AG09319 (cell line): ENCODE measurements around the gene CD247.

Experiments used
- DNase-seq: peaks from one replicate; pipeline ENCODE4 v3.0.0-alpha.2; 2010; ENCODE audit warnings: low read depth; ENCODE audit errors: extremely low read depth
- TF ChIP-seq, protein P1 (sequence below): IDR thresholded peaks from 2 replicates; pipeline ENCODE4 v1.5.1; 2011; ENCODE audit warnings: low read depth, mild to moderate bottlenecking, inconsistent platforms, low read length, moderate library complexity

The CD247 gene

DNA sequence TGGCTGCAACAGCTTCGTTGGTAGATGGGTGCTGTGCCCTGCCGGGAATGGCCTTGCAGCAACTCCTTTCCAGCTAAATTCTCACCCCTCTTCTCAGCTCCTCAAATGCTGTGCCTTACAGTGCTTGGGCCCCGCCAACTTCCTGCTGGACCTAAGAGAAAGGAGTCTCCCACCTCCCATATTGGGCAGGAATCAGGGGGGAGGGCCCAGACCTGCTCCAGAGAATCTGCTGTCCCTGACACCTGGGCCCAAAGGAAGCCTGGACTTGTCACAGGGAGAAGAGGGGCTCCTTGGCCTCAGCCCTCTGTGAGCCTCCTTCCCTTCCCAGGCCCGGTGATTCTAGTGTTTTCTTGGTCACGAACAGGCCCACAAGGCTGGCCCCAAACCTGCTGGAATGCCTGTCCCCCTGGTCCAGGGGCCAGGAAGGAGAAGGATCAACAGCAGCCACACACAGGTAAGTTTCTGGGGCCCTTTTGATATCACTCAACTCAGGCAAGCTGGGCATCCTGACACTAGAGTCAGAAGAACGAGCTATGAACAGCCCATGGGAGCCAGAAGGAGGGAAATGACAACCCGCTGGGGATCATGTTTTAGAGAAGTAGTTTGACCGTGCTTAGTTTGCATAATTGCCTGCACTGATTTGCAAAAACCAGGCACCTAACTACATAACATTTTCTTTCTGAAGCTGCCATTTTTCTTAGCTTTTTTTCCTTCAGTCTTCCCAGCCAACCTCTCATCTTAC is 86.2 kb downstream of the CD247 start:
- TF ChIP-seq, protein P1, sequence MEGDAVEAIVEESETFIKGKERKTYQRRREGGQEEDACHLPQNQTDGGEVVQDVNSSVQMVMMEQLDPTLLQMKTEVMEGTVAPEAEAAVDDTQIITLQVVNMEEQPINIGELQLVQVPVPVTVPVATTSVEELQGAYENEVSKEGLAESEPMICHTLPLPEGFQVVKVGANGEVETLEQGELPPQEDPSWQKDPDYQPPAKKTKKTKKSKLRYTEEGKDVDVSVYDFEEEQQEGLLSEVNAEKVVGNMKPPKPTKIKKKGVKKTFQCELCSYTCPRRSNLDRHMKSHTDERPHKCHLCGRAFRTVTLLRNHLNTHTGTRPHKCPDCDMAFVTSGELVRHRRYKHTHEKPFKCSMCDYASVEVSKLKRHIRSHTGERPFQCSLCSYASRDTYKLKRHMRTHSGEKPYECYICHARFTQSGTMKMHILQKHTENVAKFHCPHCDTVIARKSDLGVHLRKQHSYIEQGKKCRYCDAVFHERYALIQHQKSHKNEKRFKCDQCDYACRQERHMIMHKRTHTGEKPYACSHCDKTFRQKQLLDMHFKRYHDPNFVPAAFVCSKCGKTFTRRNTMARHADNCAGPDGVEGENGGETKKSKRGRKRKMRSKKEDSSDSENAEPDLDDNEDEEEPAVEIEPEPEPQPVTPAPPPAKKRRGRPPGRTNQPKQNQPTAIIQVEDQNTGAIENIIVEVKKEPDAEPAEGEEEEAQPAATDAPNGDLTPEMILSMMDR, result no peak

DNA sequence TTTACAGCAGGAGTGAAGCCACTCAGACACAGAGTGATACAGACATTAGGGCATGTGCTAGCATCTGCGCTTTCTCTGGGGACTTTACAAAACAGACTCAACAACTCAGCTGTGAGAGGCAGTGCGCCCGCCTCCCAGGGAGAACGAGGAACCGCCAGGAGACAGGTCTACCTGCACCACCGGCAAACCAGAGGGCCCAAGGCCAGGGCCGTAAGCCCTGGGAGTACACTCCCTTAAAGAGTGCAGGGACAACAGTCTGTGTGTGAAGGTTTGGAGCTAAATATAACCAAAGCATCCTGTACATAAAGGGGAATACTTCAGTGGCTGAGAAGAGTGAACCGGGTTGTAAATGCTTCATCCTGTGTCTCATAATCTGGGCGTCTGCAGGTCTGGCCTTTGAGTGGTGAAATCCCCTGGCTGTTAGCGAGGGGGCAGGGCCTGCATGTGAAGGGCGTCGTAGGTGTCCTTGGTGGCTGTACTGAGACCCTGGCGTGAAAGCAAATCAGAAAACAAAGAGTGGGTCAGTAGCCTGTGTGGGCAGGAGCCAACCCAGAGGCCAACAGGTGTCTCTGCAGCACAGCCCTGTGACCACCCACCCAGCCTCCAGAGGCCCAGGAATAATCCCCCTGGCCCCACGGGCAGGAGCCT is 86.9 kb downstream of the CD247 start:
- no peak for DNase-seq
- TF ChIP-seq, protein P1, result no peak

More for the DNA sequence above, 86.2 kb downstream of the CD247 start:
- DNase-seq, result no peak

DNA sequence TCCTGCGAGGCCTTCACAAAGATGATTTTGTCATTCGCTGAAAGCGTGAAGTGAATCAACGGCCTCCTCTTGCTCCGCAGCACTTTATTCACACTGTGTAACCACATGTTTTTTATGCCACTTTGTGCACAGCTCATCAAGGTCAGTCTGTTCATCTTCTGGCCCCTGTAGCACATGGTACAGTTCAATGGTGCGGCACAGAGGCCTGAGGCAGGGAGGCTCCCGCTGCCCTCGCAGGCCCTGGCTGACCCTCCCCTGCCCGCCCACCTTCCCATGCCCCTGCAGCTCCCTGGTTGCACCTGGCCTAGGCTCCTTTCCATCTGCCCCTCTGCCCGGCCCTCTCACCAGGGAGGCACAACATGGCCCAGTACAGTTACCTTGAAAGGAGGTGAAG is 87.5 kb downstream of the CD247 start:
- TF ChIP-seq, protein P1, result no peak
- DNase-seq, result no peak

DNA sequence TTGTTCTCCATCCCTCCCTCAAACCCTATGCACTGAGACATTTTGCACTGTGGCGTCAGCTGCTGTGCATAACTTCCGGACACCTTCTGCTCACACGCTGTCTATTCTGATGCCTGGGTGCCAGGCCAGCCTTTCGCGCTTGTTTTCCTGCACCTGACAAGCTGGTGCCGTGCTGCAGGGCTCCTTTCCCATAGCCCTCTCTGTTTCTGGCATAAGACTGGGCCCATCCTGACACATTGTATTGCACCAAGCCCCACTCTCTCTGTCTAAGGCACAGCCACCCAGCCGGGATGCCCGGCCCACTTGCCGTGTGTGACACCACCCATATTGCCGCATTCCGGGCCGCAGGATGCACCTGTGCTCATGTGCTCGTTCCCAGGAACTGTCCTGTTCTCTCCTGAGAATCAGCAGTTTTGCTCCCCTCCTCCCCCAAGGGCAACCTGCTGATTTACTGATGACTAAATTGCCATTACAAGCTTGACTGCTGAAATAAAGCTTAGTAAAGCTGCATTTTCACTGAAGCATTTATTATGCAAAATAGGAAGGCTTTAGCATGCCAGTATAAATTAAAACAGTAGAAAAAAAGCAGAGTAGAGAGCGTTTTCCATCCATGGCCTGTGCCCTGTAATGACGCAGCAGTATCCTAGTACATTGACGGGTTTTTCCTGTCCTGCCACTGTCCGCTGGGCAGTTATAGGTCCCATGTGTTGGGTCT is 88.0 kb downstream of the CD247 start:
- no peak for DNase-seq
- TF ChIP-seq, protein P1, result no peak

DNA sequence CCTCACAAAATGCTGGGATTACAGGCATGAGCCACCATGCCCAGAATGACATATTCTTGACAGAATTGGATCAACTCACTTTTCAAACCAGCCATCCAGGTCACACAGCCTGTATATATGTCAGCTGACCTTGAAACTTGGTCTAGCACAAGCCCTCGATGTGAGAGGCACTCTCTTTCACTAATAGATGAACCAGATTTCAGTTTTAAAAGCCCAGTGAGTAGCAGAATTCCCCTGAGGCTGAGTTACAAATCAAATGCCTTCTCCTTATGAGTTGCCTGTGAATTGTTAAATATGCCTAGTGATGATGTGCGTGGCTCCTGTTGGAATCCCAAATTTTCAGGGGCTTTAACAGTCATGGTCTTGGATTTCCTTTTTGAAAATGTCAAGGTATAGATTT is 88.7 kb downstream of the CD247 start:
- no peak for DNase-seq
- TF ChIP-seq, protein P1, result no peak

DNA sequence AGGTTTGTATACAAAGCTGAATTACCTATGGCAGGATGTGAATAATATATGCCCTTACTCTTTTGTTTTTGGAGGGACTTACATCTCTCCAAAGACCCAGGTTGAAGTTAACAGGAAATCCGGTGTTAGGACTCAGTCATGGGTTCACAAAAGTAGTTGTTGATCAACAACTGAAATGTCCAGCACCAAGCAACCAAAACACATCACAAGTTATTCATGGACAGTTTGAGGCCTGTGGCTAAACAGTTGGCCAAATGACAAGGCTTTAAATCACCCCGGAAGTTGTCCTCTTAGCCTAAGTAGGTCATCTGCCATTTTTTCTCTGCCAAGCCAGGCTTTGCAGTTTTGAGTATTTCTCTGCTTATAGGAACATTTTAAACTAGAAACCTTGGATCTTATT is 89.9 kb downstream of the CD247 start:
- DNase-seq, result no peak
- TF ChIP-seq, protein P1, result no peak

DNA sequence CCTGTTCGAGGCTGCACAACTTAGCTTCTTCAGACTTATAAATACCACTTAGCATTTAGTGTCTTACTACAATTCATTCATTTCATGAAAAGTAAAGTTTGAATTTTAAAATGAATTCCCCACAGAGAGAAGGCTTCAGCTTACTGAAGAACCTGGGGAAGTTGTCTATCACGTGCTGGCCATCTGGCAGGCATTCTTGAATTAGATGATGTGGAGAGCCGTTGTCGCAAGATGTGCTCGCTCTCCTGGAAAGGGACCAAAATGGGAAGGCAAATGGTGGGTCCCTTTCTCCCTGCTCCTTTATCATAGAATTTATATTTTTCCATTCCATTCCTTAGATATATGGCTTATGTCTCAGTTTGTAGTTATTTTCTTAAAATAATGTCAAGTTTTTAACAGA is 90.5 kb downstream of the CD247 start:
- no peak for DNase-seq

More for the DNA sequence above, 90.5 kb downstream of the CD247 start:
- TF ChIP-seq, protein P1, result no peak
